GM08714 (cell line): ENCODE results near the gene CRIP3.

Experiments
- H3K4me3 ChIP-seq: fragments of 200-500 bp; sonication (Bioruptor generic); 2 replicates; pipeline ENCODE4 v1.5.1; 2014; ENCODE audit warnings: mild to moderate bottlenecking, low read length, inconsistent platforms
- ZNF274 ChIP-seq: IDR thresholded peaks from 2 replicates; pipeline ENCODE4 v1.6.1; 2012; ENCODE audit warnings: mild to moderate bottlenecking, low read depth, low read length

The CRIP3 gene

GRCh38 chr6:43277306-43277642 is 31.4 kb downstream of the CRIP3 start:
- H3K4me3 ChIP-seq, result no peak overlapping the region
- no peak for TF ChIP-seq ZNF274

- peak overlapping the region; percentile 0; the same call in 1 of the 2 replicates for H3K4me3 ChIP-seq
- no peak for TF ChIP-seq ZNF274
Observed at GRCh38 chr6:43276577-43277305, 31.9 kb downstream of the CRIP3 start.

GRCh38 chr6:43275801-43276576 is 32.6 kb downstream of the CRIP3 start:
- peak overlapping the region; percentile 0; the same call in 1 of the 2 replicates for H3K4me3 ChIP-seq
- TF ChIP-seq ZNF274, result no peak

GRCh38 chr6:43274916-43275597 is 33.6 kb downstream of the CRIP3 start:
- H3K4me3 ChIP-seq, result no peak overlapping the region; the same call in 1 of the 2 replicates
- no peak for TF ChIP-seq ZNF274

GRCh38 chr6:43274127-43274915 is 34.3 kb downstream of the CRIP3 start:
- H3K4me3 ChIP-seq, result no peak overlapping the region
- no peak for TF ChIP-seq ZNF274

- no peak for TF ChIP-seq ZNF274
- no peak overlapping the region for H3K4me3 ChIP-seq
Observed at GRCh38 chr6:43273707-43274106, 34.9 kb downstream of the CRIP3 start.

GRCh38 chr6:43271944-43272343 is 36.7 kb downstream of the CRIP3 start:
- no peak for TF ChIP-seq ZNF274
- H3K4me3 ChIP-seq, result no peak overlapping the region

- TF ChIP-seq ZNF274, result no peak
- H3K4me3 ChIP-seq, result no peak overlapping the region
Observed at GRCh38 chr6:43271103-43271815, 37.4 kb downstream of the CRIP3 start.

GRCh38 chr6:43269273-43270007 is 39.2 kb downstream of the CRIP3 start:
- no peak for TF ChIP-seq ZNF274
- H3K4me3 ChIP-seq, result peak overlapping the region; percentile 34; the same call in 1 of the 2 replicates

- no peak overlapping the region for H3K4me3 ChIP-seq
- TF ChIP-seq ZNF274, result no peak
Observed at GRCh38 chr6:43268782-43269272, 39.8 kb downstream of the CRIP3 start.

- H3K4me3 ChIP-seq, result no peak overlapping the region
- no peak for TF ChIP-seq ZNF274
Observed at GRCh38 chr6:43268355-43268700, 40.3 kb downstream of the CRIP3 start.

GRCh38 chr6:43267619-43268354 is 40.8 kb downstream of the CRIP3 start:
- no peak for TF ChIP-seq ZNF274
- H3K4me3 ChIP-seq, result no peak overlapping the region

- no peak overlapping the region for H3K4me3 ChIP-seq
- TF ChIP-seq ZNF274, result no peak
Observed at GRCh38 chr6:43265564-43265963, 43.1 kb downstream of the CRIP3 start.
